Smooth muscle cell (in vitro differentiated cells): ENCODE results near the gene ATL1. TPM values are rescaled to one million over a fixed set of nuclear protein-coding genes. Genes with fewer than 3 reads are reported as not detected.

Experiments
- DNase-seq: peaks from one replicate; lab custom pipeline; 2025; ENCODE audit not compliant: unreplicated experiment; lab: John Stamatoyannopoulos, UW
- H2AFZ ChIP-seq: fragments of 200-600 bp; sonication (generic); 2 replicates; pipeline ENCODE4 v1.6.0; 2016; ENCODE audit warnings: antibody characterized with exemption, low read depth, mild to moderate bottlenecking
- H3F3A ChIP-seq: fragments of 200-600 bp; sonication (generic); 2 replicates; pipeline ENCODE4 v1.6.0; 2017; ENCODE audit warnings: antibody characterized with exemption, low read depth
- H3K27ac ChIP-seq: fragments of 200-600 bp; sonication (generic); 2 replicates; pipeline ENCODE4 v1.5.1; 2016; ENCODE audit warnings: low read depth, mild to moderate bottlenecking
- H3K27me3 ChIP-seq: fragments of 200-600 bp; sonication (generic); 2 replicates; pipeline ENCODE4 v1.6.1; 2016; ENCODE audit warnings: low read depth, mild to moderate bottlenecking
- H3K36me3 ChIP-seq: fragments of 200-600 bp; sonication (generic); 2 replicates; pipeline ENCODE4 v1.5.1; 2016; ENCODE audit warnings: low read depth
- H3K4me1 ChIP-seq: fragments of 200-600 bp; sonication (generic); 2 replicates; pipeline ENCODE4 v1.5.1; 2016; ENCODE audit warnings: low read depth
- H3K4me2 ChIP-seq: fragments of 200-600 bp; sonication (generic); 2 replicates; pipeline ENCODE4 v1.6.0; 2016; ENCODE audit warnings: mild to moderate bottlenecking
- H3K4me3 ChIP-seq: fragments of 200-600 bp; sonication (generic); 2 replicates; pipeline ENCODE4 v1.5.1; 2016; ENCODE audit warnings: mild to moderate bottlenecking
- H3K79me2 ChIP-seq: fragments of 200-600 bp; sonication (generic); 2 replicates; pipeline ENCODE4 v1.6.0; 2016; ENCODE audit warnings: low read depth, mild to moderate bottlenecking
- H3K9ac ChIP-seq: fragments of 200-600 bp; sonication (generic); 2 replicates; pipeline ENCODE4 v1.6.0; 2016; ENCODE audit warnings: low read depth
- H3K9me3 ChIP-seq: fragments of 200-600 bp; sonication (generic); replicated peaks from 2 replicates; pipeline ENCODE4 v1.5.1; 2016; ENCODE audit warnings: low read depth
- H4K20me1 ChIP-seq: fragments of 200-600 bp; sonication (generic); 2 replicates; pipeline ENCODE4 v1.6.0; 2016; ENCODE audit warnings: low read depth
- WGBS: methylation state at CpG from one replicate; pipeline ENCODE4 v1.1.7; 2016; ENCODE audit warnings: low lambda C conversion rate; 5-methylcytosine and 5-hydroxymethylcytosine counted together
- polyA plus RNA-seq: library from polyadenylated mRNA; unstranded; fragments of >200 nt; fragmentation: Nextera tagmentation; extraction: Ambion mirVana; gene quantifications from 2 replicates; pipeline ENCODE4 v1.2.1, GENCODE V29; 2016
- total RNA-seq: library from RNA; depleted of rRNA; stranded (reverse); fragments of >200 nt; gene quantifications from 2 replicates; pipeline ENCODE4 v1.2.3, GENCODE V29; 2014
- TF ChIP-seq, protein P1 (sequence below): fragments of 200-600 bp; sonication (generic); IDR thresholded peaks from 2 replicates; pipeline ENCODE4 v1.5.1; 2017; ENCODE audit warnings: borderline replicate concordance, mild to moderate bottlenecking, antibody characterized with exemption; ENCODE audit not compliant: insufficient read depth, poor library complexity, severe bottlenecking

Gene ATL1
- total and polyA plus RNA-seq, 2 experiments from 2014 or later, result 1.5 to 2.1 TPM

DNA sequence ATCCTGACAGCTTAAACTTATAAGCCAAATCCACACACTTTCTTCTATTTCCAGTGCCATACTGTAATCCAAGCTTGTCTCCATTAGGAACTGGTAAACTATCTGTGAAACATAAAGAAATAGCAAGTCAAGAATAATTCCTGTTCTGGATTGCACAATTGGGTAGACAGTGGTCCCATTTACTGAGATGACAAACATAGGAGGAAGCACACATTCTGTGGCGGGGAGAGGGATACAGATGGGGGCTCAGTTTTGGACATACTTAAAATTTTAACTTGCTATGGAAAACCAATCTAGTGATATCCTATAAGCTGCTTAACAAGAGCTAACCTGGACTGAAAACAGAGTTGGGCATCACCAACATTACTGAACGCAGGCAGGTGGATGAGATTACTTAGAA is 43.9 kb upstream of the ATL1 start:
- Histone ChIP-seq H3K4me3 (no peak overlapping the region), H4K20me1 (peaks cover 96% of the 10 kb centered on the region), H3K9ac (no peak overlapping the region), H3K27ac (no peak overlapping the region), H3K27me3 (no peaks in the 10 kb centered on the region), H3F3A (no peaks in the 10 kb centered on the region), H3K9me3 (no peaks in the 10 kb centered on the region), H3K4me1 (no peaks in the 10 kb centered on the region), H2AFZ (no peak overlapping the region), H3K79me2 (peaks cover 100% of the 10 kb centered on the region), H3K36me3 (no peaks in the 10 kb centered on the region), H3K4me2 (no peak overlapping the region)
- DNase-seq, result no peak
- 96% methylated on average over 2 of the region's 2 CpGs for WGBS
- TF ChIP-seq, protein P1, sequence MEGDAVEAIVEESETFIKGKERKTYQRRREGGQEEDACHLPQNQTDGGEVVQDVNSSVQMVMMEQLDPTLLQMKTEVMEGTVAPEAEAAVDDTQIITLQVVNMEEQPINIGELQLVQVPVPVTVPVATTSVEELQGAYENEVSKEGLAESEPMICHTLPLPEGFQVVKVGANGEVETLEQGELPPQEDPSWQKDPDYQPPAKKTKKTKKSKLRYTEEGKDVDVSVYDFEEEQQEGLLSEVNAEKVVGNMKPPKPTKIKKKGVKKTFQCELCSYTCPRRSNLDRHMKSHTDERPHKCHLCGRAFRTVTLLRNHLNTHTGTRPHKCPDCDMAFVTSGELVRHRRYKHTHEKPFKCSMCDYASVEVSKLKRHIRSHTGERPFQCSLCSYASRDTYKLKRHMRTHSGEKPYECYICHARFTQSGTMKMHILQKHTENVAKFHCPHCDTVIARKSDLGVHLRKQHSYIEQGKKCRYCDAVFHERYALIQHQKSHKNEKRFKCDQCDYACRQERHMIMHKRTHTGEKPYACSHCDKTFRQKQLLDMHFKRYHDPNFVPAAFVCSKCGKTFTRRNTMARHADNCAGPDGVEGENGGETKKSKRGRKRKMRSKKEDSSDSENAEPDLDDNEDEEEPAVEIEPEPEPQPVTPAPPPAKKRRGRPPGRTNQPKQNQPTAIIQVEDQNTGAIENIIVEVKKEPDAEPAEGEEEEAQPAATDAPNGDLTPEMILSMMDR, result no peak

DNA sequence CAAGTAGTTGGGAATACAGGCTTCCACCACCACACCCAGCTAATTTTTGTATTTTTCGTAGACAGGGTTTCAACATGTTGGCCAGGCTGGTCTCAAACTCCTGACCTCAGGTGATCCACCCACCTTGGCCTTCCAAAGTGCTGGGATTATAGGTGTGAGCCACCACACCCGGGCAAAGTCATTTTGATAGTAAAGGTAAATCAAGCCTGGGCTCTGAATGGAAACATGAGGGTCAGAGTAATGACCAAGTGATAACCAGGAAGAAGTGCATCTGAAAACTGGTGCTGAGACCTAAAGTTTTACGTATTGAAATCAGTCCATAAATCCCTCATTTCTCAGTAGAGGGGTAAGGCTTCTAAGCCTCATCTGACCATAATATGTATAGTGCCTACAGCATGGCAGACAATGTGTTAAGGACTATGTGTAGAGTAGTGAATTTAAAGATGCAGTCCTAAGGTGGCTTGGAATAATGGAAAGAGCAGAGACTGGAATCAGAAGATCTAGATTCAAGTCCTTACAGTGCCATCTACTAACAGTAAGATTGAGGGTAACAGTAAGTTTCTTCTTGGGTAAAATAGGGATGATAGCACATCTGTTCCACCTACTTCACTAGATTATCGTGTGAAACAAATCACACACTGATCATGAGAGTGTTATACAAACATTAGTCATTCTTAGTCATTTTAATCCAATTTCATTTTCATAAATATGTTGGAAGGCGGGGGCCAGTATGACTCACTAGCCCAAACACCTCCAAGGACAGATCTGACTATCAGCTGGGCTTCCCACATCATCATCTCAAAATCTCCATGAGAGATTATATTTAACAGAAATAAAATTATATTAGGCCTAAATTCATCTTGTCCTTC is 38.8 kb upstream of the ATL1 start:
- Histone ChIP-seq H3K27me3 (no peaks in the 10 kb centered on the region), H3K27ac (peak overlapping the region; percentile 81), H3K4me3 (no peak overlapping the region), H3K4me1 (peaks cover 22% of the 10 kb centered on the region), H3K36me3 (no peaks in the 10 kb centered on the region), H3K4me2 (peak overlapping the region; percentile 35), H3K9me3 (no peaks in the 10 kb centered on the region), H3K9ac (no peak overlapping the region), H4K20me1 (peaks cover 100% of the 10 kb centered on the region), H3K79me2 (peaks cover 100% of the 10 kb centered on the region), H3F3A (no peaks in the 10 kb centered on the region), H2AFZ (no peak overlapping the region)
- DNase-seq, result no peak
- TF ChIP-seq, protein P1, result no peak
- 59% methylated on average over 5 of the region's 5 CpGs for WGBS

DNA sequence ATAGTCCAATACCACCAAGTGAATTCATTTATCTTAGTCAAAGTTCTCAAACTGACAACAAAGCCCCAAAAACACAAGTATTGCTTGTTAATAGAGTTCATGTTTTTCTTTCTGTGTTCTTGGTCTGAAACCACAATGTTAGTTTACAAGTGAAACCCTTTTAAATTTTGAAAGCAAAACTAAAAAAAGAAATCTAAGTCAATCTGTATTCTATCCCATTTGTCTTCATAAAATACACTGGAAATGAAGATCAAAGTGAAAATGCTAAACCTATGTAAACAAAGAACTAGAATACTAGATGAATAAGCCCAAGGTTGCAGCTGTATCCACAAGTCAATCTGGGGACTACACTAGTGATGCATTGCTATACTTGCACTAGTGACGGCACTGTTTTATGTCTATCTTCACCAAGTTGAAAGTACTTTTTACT is 38.0 kb upstream of the ATL1 start:
- Histone ChIP-seq H3K9ac (no peak overlapping the region), H3K4me1 (peaks cover 22% of the 10 kb centered on the region), H3K27ac (peak overlapping the region; percentile 81), H3F3A (no peaks in the 10 kb centered on the region), H3K36me3 (no peaks in the 10 kb centered on the region), H3K27me3 (no peaks in the 10 kb centered on the region), H3K9me3 (no peaks in the 10 kb centered on the region), H3K4me2 (peak overlapping the region; percentile 35), H3K4me3 (no peak overlapping the region), H2AFZ (no peak overlapping the region), H3K79me2 (peaks cover 100% of the 10 kb centered on the region), H4K20me1 (peaks cover 100% of the 10 kb centered on the region)
- 63% methylated on average over 1 of the region's 1 CpG for WGBS
- TF ChIP-seq, protein P1, result no peak
- DNase-seq, result no peak
